HEK293 (cell line): Measurements from ENCODE around the gene STIM1.
A peak's percentile ranks its signal among the peaks of the same experiment; 100 is the strongest.
"Not testable (repeated sequence)": the region's sequence is repeated elsewhere in the genome, so short reads cannot be mapped to it uniquely, and the experiment has no call there.

Source experiments
- CTCF ChIA-PET: fragments of 350-600 bp; formaldehyde crosslinking; extraction: SDS; loops from one replicate; lab custom pipeline; 2021; ENCODE audit warnings: antibody characterized with exemption; lab: Yijun Ruan, JAX
- POLR2A ChIA-PET: fragments of 300-600 bp; formaldehyde crosslinking; extraction: SDS; loops from one replicate; lab custom pipeline; 2020; ENCODE audit warnings: antibody characterized with exemption, inconsistent platforms; lab: Yijun Ruan, JAX
- H3K27ac ChIP-seq: fragments of 200-500 bp; sonication (Bioruptor generic); 2 replicates; pipeline ENCODE4 v1.5.1; 2014; ENCODE audit warnings: low read depth, low read length, control low read depth, inconsistent platforms; ENCODE audit errors: extremely low read depth
- H3K36me3 ChIP-seq, 2 experiments: fragments of 200-500 bp in 1 of 2; sonication (Bioruptor generic) in 1 of 2; 1 replicate in 1 of 2; 2 replicates in 1 of 2; pipeline ENCODE4 v1.5.1; 2014 to 2017; ENCODE audit warnings: inconsistent platforms in 2 of 2, low read length in 2 of 2; ENCODE audit not compliant: control insufficient read depth in 2 of 2, insufficient read depth in 1 of 2
- H3K4me1 ChIP-seq: fragments of 200-500 bp; sonication (Bioruptor generic); 2 replicates; pipeline ENCODE4 v1.5.1; 2014; ENCODE audit warnings: mild to moderate bottlenecking, low read length, inconsistent platforms; ENCODE audit not compliant: control insufficient read depth, insufficient read depth
- H3K4me3 ChIP-seq: 2 replicates; pipeline ENCODE4 v1.5.1; 2011; ENCODE audit warnings: low read depth, mild to moderate bottlenecking, control low read depth, low read length, moderate library complexity
- H3K9me3 ChIP-seq: fragments of 200-500 bp; sonication (Bioruptor generic); 2 replicates; pipeline ENCODE4 v1.5.1; 2014; ENCODE audit warnings: low read depth, low read length, inconsistent platforms; ENCODE audit not compliant: control insufficient read depth, insufficient read depth
- ATF2 ChIP-seq: fragments of 450-650 bp; formaldehyde crosslinking; IDR thresholded peaks from 2 replicates; pipeline ENCODE4 v1.5.1; 2016; ENCODE audit warnings: missing biosample characterization, missing genetic modification characterization, low read depth
- HOXC10 ChIP-seq: sonication (generic); formaldehyde crosslinking; IDR thresholded peaks from 2 replicates; pipeline ENCODE4 v1.8.1; 2023; ENCODE audit warnings: mild to moderate bottlenecking, missing genetic modification reagents
- KLF10 ChIP-seq: fragments of 450-650 bp; IDR thresholded peaks from 2 replicates; pipeline ENCODE4 v1.5.1; 2018; ENCODE audit warnings: missing biosample characterization, mild to moderate bottlenecking, missing genetic modification characterization
- PRDM6 ChIP-seq: fragments of 450-650 bp; formaldehyde crosslinking; IDR thresholded peaks from 2 replicates; pipeline ENCODE4 v1.5.1; 2017; ENCODE audit warnings: missing biosample characterization, missing genetic modification characterization
- SCRT2 ChIP-seq: fragments of 450-650 bp; formaldehyde crosslinking; IDR thresholded peaks from 2 replicates; pipeline ENCODE4 v1.5.1; 2016; ENCODE audit warnings: missing biosample characterization, missing genetic modification characterization
- SP7 ChIP-seq: fragments of 450-650 bp; formaldehyde crosslinking; IDR thresholded peaks from 2 replicates; pipeline ENCODE4 v1.5.1; 2016; ENCODE audit warnings: missing biosample characterization, missing genetic modification characterization
- ZIC2 ChIP-seq: fragments of 450-650 bp; formaldehyde crosslinking; IDR thresholded peaks from 2 replicates; pipeline ENCODE4 v1.5.1; 2016; ENCODE audit warnings: missing biosample characterization, missing genetic modification characterization
- ZNF132 ChIP-seq: fragments of 450-650 bp; formaldehyde crosslinking; IDR thresholded peaks from 2 replicates; pipeline ENCODE4 v1.5.1; 2017; ENCODE audit warnings: missing biosample characterization, missing genetic modification characterization, borderline replicate concordance
- ZNF140 ChIP-seq: fragments of 450-650 bp; formaldehyde crosslinking; IDR thresholded peaks from 2 replicates; pipeline ENCODE4 v1.5.1; 2016; ENCODE audit warnings: missing biosample characterization, missing genetic modification characterization
- ZNF16 ChIP-seq: fragments of 450-650 bp; formaldehyde crosslinking; IDR thresholded peaks from 2 replicates; pipeline ENCODE4 v1.5.1; 2016; ENCODE audit warnings: low read depth, missing biosample characterization, missing genetic modification characterization
- ZNF174 ChIP-seq: fragments of 450-650 bp; formaldehyde crosslinking; IDR thresholded peaks from 2 replicates; pipeline ENCODE4 v1.5.0; 2017; ENCODE audit warnings: missing biosample characterization, mild to moderate bottlenecking, missing genetic modification characterization
- ZNF184 ChIP-seq: fragments of 450-650 bp; IDR thresholded peaks from 2 replicates; pipeline ENCODE4 v1.5.1; 2018; ENCODE audit warnings: missing biosample characterization, mild to moderate bottlenecking, missing genetic modification characterization
- ZNF350 ChIP-seq: fragments of 450-650 bp; formaldehyde crosslinking; IDR thresholded peaks from 2 replicates; pipeline ENCODE4 v1.5.0; 2017; ENCODE audit warnings: missing biosample characterization, mild to moderate bottlenecking, missing genetic modification characterization
- ZNF488 ChIP-seq: fragments of 450-650 bp; formaldehyde crosslinking; IDR thresholded peaks from 2 replicates; pipeline ENCODE4 v1.5.1; 2016; ENCODE audit warnings: missing biosample characterization, missing genetic modification characterization
- ZNF513 ChIP-seq: fragments of 450-650 bp; IDR thresholded peaks from 2 replicates; pipeline ENCODE4 v1.5.1; 2018; ENCODE audit warnings: missing biosample characterization, missing genetic modification characterization
- ZNF518A ChIP-seq: fragments of 450-650 bp; formaldehyde crosslinking; conservative IDR thresholded peaks from 2 replicates; pipeline ENCODE4 v1.5.1; 2016; ENCODE audit warnings: low read depth, missing biosample characterization, missing genetic modification characterization
- ZNF560 ChIP-seq: fragments of 450-650 bp; formaldehyde crosslinking; IDR thresholded peaks from 2 replicates; pipeline ENCODE4 v1.5.1; 2017; ENCODE audit warnings: missing biosample characterization, missing genetic modification characterization, borderline replicate concordance
- ZNF580 ChIP-seq: fragments of 450-650 bp; formaldehyde crosslinking; IDR thresholded peaks from 2 replicates; pipeline ENCODE4 v1.5.1; 2016; ENCODE audit warnings: missing biosample characterization, missing genetic modification characterization
- ZNF747 ChIP-seq: fragments of 450-650 bp; formaldehyde crosslinking; IDR thresholded peaks from 2 replicates; pipeline ENCODE4 v1.5.1; 2016; ENCODE audit warnings: missing biosample characterization, missing genetic modification characterization
- ZSCAN30 ChIP-seq: fragments of 450-650 bp; IDR thresholded peaks from 2 replicates; pipeline ENCODE4 v1.5.1; 2018; ENCODE audit warnings: missing biosample characterization, mild to moderate bottlenecking, missing genetic modification characterization, moderate library complexity

Gene STIM1

GRCh38 chr11:4004753-4005152 lies 149.3 kb downstream of the STIM1 start:
- CTCF ChIA-PET = not testable (repeated sequence)

GRCh38 chr11:4006946-4007680 lies 151.6 kb downstream of the STIM1 start:
- H3K4me3 ChIP-seq = no peak overlapping the region
- no peak for TF ChIP-seq ZNF747 (tag by site-specific recombination)
- no peak for TF ChIP-seq ZNF132
- TF ChIP-seq ZIC2 (tag by site-specific recombination) = no peak
- no peak for TF ChIP-seq PRDM6
- TF ChIP-seq SP7 = no peak
- TF ChIP-seq ZNF16 = no peak
- no peak for TF ChIP-seq ZNF140 (tag by site-specific recombination)
- TF ChIP-seq ZNF518A (tag by site-specific recombination) = no peak
- TF ChIP-seq ZNF513 (tag by site-specific recombination) = no peak
- TF ChIP-seq ZNF350 (tag by site-specific recombination) = no peak
- no peak for TF ChIP-seq HOXC10 (CRISPR knock-in tag)
- TF ChIP-seq ZNF174 (tag by site-specific recombination) = no peak
- TF ChIP-seq ZNF488 = no peak
- no peak for TF ChIP-seq ZNF560 (tag by site-specific recombination)
- no peak for TF ChIP-seq KLF10 (tag by site-specific recombination)
- TF ChIP-seq ZSCAN30 (tag by site-specific recombination) = no peak
- no peak for TF ChIP-seq ZNF580 (tag by site-specific recombination)
- TF ChIP-seq ATF2 (tag by site-specific recombination) = no peak
- TF ChIP-seq, all 188 proteins: peak for 0
- Histone ChIP-seq H3K9me3 (no peaks in the 10 kb centered on the region), H3K27ac (no peak overlapping the region), H3K4me1 (no peaks in the 10 kb centered on the region), H3K36me3 (no peaks in the 10 kb centered on the region)
- ChIA-PET CTCF (interaction anchor here (0.8 to 1.2 kb wide), 4 partner anchors 66 to 158 kb away, joined by 3 to 4 read pairs (median 3); no protein-coding TSS in a partner anchor), POLR2A (no interaction called here)

More at GRCh38 chr11:4004753-4005152, 149.3 kb downstream of the STIM1 start:
- POLR2A ChIA-PET, H3K9me3 ChIP-seq, H3K4me1 ChIP-seq, H3K36me3 ChIP-seq, H3K27ac ChIP-seq: not testable (repeated sequence)
- TF ChIP-seq ZNF184 (tag by site-specific recombination) (peak; percentile 58; the same call in 1 of the 2 replicates), SCRT2 (tag by site-specific recombination) (0 out of 2 replicates have a peak, but pooled peaks have one; percentile 17)
- TF ChIP-seq, all 188 proteins: peak for 2; not testable (repeated sequence) for 186
- H3K4me3 ChIP-seq = not testable (repeated sequence)
